Stimulated activated CD4-positive, alpha-beta T cell treated with anti-CD3 and anti-CD28 coated beads, Interleukin-15, amount 100 ng/mL, for 24 hours (primary cell): ENCODE data around the gene DSTN.

ENCODE experiments used
- DNase-seq: peaks from one replicate; pipeline ENCODE4 v3.0.0-alpha.2; 2020

DSTN gene

DNA sequence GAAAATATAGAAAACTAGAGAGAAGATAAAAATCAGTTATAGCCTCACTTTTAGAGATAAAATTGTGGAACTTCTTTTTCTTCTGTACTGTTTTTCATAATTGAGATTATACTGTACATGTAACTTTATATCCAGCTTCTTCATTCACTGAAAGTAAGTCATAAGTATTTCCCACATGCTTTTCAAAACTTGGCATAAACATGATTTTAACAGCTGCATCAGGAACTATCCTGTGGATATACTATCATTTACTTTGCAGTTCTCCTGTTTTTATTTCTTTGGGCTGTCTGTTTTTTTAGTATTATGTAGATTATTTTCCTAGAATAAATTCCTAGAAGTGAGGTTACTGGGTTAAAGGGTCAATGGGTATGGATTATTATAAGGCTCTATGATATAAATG, 14.8 kb downstream of the DSTN start:
- no peak for DNase-seq

DNA sequence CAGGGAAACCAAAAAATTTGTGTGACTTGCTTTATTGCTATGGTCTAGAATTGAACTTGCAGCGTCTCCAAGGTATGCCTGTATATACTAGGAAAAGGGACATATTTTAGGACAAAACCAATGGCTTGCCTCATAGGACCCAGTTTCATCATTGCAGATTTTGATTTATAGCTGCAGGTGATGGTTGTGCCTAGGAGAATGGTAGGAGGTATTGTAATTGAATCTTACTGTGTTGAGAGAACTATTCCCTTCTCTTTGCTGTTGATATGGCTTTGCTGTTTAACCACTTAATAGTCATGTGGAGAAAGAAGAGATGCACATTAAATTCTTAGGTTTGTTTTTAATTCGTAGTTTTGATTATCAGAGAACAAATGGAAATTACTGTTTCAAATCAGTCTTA, 16.4 kb downstream of the DSTN start:
- no peak for DNase-seq

DNA sequence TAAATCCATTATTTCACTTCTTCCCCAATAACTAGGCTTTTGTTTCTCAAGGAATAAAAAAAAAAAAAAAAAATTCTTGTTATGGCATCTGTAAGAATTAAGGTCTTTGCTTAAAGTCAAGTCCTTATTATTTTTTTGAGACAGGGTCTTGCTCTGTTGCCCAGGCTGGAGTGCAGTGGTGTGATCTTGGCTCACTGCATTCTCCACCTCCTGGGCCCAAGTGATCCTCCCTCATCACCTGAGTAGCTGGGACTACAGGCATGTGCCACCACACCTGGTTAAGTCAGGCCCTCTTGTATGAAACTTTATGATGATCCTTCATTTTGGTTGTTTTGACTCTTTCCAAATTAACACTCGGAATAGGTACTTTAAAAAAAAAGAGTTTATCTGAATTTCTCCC, 17.3 kb downstream of the DSTN start:
- no peak for DNase-seq

DNA sequence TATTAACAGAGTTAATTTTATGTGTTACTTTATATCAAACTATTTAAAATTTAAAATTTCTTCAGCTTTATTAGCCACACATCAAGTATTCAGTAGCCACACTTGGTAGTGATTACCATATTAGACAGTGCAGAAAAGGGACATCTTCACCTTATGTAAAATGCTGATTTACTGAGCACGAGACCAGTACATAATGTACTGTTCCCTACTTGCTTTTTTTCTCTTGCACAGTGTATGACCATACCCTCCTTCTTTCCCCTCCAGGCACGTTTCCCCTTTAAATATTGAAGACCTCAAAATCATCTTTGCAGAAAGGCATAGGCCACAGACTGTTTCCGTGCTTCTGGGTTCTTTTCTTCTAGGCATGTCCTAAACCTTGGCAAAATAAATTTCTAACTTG, 17.9 kb downstream of the DSTN start:
- DNase-seq = no peak

DNA sequence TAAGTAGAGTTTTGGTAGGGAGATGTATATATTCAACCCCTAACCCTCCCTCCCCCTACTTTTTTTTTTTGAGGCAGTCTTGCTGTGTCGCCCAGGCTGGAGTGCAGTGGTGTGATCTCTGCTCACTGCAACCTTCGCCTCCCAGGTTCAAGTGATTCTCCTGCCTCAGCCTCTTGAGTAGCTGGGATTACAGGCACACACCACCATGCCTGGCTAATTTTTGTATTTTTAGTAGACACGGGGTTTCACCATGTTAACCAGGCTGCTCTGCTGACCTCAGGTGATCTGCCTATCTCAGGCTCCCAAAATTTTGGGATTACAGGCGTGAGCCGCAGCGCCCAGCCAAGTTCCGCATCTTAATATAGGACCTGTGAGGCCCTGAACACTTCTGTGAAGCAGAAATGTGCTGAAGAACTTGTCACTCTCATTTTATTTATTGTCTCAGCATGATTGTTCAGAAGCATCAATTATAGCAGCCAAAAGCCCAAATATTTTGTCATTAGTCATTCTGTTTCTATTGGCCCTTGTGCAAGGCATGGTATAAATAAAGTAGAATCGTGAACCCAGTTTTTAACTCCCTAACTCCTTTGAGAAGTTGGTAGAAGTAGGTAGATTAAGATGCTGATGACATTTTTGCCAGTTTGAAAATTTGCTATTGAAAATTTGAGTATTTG, 19.4 kb downstream of the DSTN start:
- DNase-seq = no peak

DNA sequence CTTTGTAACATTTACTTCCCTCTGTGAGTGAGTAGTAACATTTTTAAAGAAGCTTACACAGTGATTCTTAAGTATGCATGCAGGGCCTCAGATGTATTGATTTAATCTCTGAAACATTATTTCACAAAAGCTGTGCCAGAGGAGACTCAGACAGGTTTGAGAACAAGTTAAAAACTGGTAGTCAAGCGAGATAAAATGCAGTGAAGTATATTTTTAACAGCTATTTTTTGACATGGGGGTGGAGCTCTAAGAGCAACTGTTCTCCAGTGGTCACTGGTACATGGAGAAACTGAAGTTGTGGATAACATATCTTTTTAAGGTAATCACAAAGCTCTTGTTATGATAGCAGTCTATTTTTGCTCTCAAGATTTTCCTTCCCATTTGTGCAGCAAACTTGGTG, 20.4 kb downstream of the DSTN start:
- no peak for DNase-seq

DNA sequence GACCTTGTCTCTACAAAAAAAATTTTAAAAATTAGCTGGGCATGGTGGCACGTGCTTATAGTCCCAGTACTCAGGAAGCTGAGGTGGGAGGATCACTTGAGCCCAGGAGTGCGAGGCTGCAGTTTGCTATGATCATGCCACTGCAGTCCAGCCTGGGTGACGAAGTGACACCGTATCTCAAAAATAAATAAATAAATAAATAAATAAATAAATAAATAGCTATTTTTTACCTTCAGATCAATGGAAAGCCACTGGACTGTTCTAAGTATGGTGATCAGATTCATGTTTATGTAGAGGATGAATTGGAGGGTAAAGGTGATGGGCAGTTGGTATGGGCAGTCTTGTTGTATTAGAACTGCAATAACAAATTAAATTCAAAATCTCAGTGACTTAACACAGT, 24.0 kb downstream of the DSTN start:
- no peak for DNase-seq

DNA sequence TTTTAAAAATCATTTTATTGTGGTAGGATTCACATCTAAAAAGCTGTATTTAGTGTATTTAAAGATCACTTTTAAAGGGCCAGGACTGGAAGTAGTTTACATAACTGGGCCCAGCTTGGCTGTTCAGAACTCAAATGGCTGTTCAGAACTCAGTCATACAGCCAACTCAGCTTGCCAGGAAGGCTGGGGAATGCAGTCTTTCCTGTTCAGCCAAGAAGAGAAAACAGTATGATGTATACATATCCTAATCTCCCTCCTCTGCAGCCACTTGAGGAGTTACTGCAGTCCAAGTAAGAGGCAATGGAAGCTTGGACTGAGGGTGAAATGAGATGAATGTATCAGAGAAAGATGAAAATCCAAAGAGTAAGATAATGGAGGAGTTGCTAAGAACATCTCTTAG, 24.6 kb downstream of the DSTN start:
- DNase-seq = no peak

DNA sequence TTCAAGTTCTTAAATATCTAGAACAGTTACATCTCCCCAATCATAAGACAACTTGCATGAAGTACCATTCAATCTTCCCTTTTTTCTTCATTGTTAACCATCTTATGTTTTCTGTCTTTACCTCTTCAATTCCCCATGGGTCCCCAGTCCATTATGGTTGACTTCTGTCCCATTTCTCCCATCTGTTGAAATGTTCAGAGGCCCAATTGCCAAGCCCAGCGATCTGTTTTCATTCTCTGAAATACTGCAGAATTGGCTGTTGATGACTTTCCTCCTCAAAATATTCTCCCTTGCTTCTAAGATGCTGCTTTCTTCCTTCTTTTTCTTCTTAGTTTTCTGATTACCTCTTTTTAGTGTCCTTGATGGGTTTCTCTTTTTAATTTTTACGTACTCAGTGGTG, 26.0 kb downstream of the DSTN start:
- DNase-seq = no peak

DNA sequence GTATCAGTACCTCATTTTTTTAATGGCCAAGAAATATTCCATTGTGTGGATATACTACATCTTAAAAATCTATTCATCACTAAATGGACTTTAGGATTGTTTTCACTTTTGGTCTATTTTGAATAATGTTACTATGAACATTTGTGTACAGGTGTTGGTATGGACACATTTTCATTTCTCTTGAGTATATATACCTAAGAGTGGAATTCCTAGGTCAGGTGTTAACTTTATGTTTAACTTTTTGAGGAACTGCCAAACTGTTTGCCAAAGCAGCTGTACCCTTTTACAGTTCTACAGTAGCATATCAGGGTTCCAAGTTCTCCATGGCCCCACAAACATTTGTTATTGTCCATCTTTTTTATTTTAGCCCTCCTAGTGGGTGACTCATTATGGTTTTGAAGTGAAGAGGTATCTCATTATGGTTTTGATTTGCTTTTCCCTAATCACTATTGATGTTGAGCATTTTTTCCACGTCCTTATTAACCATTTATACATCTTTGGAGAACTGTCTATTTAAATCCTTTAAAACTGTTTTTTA, 28.2 kb downstream of the DSTN start:
- no peak for DNase-seq

DNA sequence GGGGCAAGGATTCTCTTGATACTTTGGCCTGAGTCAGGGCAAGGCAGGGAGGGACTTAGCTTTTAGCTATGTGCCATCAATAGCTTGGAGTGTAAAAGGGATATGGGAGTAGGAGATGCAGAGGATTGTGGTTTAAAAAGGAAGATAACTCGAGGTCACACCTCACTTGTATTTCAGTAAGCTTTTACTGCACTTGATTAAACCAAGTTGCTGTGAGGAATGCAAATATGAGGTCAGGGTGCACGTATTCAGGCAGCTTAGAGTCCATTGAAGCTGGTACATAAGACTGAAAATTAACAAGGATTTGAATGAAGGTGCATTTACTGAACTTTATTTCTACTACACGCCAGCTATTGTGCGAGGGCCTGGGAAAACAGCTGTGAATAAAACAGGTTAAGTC, 32.1 kb downstream of the DSTN start:
- DNase-seq = no peak

DNA sequence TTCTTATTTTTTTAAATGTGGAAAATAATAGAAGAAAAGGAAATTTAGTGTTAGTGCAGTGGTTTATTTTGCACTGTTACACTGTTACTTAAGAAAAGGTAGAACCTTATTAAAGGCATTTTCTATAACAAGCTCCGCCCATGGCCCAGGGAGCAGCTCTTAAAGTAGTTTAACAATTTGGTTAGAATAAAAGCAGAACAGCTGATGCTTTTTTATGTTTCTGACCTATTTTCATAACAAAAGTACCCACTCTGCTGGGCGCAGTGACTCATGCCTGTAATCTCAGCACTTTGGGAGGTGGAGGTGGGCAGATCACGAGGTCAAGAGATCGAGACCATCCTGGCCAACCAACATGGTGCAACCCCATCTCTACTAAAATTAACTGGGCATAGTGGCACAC, 32.6 kb downstream of the DSTN start:
- no peak for DNase-seq

DNA sequence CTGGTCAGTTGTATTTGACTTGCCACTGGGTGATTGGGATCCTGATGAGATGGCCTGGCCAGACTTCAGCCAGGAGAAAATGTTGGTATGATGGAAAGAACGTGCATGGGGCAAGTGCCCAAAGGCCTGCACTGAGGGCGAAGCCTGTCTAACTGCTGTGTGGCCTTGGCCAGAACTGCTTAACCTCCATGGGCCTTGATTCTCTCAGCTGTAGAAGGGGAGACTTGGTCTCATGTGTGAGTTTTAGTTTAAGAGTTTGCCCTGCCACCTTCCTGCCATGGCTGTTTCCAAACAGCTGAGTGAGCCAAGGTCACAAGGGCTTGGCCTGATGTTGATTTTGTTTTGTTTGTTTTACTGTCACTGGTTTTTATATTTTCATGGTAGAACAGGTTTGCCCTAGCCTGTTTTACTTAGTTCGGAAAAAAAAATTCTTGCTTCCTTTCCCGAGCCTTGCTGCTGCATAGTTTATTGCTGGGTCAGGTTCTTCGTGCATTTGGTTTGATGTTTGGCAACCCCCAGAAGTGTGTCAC, 35.3 kb downstream of the DSTN start:
- no peak for DNase-seq

DNA sequence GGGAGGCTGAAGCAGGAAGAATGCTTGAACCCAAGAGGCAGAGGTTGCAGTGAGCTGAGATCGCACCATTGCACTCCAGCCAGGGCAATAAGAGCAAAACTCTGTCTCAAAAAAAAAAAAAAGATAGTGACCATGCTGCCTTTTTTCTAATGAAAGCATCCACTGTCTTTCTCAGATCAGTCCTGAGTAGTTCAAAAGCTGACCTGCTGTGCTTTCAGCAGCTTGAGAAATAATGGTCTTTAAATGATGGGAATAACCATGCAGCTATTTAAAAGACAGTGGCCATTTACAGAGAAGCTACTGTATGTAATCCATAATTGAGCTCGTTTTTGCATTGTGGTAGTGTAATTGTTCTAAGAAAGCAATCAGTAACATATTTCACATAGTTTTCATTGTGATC, 36.1 kb downstream of the DSTN start:
- no peak for DNase-seq

DNA sequence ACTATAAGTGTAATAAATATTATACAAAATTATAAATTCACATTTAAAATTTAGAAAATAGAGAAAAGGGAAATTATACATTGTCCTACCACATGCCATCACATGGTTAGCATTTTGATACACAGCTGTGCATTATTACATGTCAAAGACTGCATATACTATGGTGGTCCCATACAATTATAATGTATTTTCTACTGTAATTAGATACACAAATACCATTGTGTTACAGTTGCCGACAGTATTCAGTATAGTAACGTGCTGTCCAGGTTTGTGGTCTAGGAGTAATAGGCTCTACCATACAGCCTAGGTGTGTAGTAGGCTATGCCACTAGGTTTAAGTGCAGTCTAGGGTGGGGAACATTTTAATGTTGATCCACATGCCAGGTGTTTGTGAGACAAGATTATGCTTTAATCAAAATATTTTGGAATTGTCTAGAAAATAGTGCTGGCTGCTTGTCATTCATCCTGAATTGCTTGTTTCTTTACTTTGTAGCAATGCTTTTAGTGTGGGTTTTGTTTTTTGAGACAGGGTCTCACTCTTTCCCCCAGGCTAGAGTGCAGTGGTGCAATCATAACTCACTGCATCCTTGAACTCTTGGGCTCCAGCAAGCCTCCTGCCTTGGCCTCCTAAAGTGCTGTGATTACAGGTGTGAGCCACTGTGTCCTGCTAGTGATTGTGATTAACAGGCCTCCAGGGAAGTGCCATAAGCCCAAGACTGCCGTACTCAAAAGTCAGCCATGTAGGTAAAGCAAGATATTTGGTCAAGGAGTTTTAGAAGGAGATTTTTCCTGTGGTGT, 39.0 kb downstream of the DSTN start:
- no peak for DNase-seq

DNA sequence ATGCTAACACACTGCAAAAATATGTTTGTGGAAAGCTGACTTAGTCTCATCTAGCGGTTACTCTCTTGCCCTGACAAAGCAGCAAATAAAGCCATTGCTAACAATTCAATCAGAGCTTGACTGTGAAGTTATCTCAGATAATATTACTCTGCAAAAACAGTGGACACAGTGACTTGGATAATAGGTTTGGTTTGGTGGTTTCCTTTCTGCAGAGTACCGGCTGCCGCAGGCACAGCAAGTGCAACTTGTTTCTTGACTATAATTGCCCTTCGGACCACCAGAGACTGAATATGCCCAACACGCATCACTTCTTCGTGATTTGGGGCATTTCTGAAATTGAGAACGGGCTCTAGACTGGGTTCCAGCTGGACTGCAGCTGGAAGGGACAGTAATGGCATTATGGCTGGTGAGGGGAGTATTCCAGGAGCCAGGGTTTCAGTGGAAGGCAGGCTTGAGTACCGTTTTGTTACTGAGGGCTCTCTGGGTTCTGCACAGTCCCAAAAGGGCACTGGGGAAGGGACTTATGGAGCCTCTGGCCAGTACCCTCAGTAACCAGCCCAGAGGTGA, 40.0 kb downstream of the DSTN start:
- no peak for DNase-seq

DNA sequence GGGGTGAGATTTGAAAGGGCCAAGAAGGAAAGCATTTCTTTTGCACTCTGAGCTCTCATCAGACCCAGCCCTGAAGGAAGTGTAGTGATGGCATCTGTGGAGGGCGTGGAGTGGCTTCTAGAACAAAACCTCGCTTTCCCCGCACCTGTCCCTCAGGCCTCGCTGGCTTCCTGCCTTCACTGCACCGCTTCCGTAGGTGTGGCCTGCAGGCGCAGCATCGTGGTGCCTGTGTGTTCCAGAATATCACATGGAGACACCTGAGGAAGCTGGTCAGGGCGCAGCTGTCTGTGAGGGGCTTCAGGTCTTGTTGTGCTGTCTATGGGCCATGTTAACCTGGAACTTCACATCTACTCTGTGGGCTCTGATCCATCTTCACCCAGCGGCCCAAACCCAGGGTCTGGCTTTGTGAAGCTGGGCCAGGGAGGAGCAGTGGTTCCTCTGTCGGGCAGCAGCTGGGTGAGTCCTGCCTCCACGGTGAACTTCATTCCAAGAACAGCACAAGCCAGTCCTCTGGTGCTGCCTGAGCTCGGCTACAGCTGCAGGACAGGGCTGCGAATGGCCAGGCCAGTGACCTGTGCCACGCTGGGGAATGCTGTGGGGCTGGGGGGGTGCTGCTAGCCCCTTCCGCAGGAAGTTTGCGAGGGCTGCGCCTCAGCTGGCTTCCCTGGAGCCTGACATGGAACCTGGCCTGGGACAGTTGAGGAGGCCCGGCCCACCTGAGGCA, 40.9 kb downstream of the DSTN start:
- DNase-seq = peak; percentile 62

DNA sequence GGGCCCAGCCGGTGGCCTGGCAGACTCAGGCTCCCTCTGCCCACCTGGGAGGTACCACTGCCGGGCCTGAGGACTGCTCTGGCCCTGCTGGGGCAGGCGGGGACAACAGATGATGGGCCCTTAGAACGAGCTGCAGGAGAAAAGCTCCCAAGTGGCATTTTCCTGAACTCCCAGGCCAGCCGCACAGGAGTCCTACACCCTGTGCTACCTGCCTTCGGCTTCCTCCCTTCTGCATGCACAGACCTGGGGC, 41.3 kb downstream of the DSTN start:
- peak; percentile 38 for DNase-seq

DNA sequence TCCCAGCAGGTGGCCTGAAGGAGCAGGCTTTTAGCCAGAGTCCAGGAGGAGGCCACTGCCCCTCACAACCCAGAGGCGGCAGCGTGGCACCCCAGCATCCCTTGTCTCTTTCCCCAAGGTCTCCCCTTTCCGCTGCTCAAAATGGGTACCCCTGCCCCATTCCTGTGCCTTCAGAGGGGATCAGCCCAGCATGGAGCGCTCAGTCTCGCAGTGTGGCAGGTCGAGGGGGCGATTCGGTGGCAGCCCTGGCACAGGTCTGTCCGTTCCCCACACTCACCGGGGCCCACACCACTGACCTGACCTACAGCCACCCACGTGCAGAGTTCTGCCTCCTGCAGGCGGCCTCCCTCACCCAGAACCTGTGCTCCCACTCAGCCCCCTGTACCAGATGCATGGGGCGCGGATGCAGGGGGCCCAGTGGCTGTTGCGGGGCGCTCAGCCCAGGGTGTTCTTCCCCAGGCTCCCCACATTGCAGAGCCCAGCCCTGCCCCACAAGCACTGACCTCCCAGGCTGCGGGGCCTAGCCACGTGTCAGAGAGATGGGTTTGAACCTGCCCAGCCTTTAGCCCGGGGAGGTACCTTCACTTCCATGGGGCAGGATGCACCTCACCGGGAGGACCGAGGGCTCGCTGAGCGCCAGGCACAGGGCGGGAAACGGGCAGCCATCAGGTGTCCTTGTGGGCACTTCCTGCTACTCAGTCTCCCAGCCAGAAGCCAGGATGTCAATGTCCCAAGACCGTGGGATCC, 41.8 kb downstream of the DSTN start:
- no peak for DNase-seq

DNA sequence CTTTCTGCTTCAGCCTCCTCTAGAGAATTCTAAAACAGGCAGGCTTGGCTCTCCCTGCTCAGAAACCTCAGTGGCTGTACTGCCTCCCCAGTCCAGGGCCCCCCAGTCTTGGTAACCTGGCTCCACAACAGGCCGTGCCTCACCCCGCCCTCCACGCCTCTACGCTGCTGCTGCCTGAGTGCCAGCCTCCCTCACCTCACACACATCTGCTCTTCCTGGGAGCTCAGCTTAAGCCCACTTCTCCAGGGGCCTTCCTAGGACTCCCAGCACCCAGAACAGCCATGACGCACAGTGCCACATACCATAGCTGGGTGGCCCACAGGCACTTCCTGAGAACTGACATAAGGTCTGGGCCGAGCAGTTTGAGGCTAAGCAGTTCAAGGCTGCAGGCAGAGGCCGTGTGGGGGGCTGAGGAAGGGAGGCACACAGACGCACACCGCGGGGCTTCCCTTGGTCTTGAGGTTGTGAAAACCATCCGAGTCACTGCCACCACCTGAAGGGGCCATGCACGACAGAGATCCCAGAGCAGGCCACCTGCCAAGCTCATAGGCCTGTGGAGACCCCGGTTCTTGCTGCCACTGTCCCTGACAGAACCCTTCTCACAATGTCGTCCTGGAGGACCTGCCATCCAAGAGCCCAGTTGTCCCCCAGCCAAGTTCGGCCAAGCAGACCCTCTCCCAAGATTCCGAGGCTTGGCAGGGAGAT, 42.6 kb downstream of the DSTN start:
- peak; percentile 30 for DNase-seq

DNA sequence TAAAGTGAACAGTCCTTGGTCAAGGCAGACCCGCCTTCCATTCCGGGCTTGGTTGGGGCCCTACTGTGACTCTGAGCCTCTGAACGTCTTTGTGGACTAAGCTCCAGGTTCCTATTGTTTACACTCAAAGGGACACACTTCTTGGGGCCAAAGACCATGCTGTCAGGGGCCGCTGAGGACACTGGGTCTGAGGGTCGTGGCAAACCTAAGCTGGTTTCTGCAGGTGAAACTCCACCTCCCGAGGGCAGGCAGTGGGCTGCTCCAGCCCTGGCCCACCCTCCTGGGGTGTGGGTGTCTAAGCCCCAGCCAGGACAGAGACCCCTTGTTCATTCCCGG, 43.1 kb downstream of the DSTN start:
- no peak for DNase-seq
